Endothelial cell of umbilical vein (primary cell): ENCODE results near the gene KIF6. TPM values are rescaled to one million over a fixed set of nuclear protein-coding genes. Genes with fewer than 3 reads are reported as not detected.

Experiments used
- BruUV-seq: library from RNA; stranded (reverse); fragments of 400-500 nt; replicated peaks from 2 replicates; lab custom pipeline; 2021; lab: Mats Ljungman, UMichigan
- CTCF ChIA-PET: fragments of 300-600, 350-600 bp; sonication (Branson Sonifier 250); formaldehyde crosslinking; loops from one replicate; lab custom pipeline; 2021; ENCODE audit warnings: antibody characterized with exemption, inconsistent platforms; lab: Charles Lee
- POLR2A ChIA-PET: fragments of 300-600, 350-600 bp; sonication (Branson Sonifier 250); formaldehyde crosslinking; loops from one replicate; lab custom pipeline; 2021; ENCODE audit warnings: antibody characterized with exemption, inconsistent platforms; lab: Charles Lee
- DNase-seq: peaks from one replicate; pipeline ENCODE4 v3.0.0-alpha.2; 2011; ENCODE audit warnings: low read depth, low spot score
- FAIRE-seq: peaks from 2 replicates; lab custom pipeline; 2011; peaks lifted over from hg19 to GRCh38; lab: Jason Lieb, UNC
- H2AFZ ChIP-seq: 2 replicates; pipeline ENCODE4 v1.6.0; 2012; ENCODE audit warnings: low read depth, low read length, control low read depth, inconsistent platforms
- H3K27ac ChIP-seq: 2 replicates; pipeline ENCODE4 v1.5.1; 2011; ENCODE audit warnings: low read depth, mild to moderate bottlenecking, control low read depth, low read length, moderate library complexity; ENCODE audit not compliant: insufficient read depth
- H3K27me3 ChIP-seq, 2 experiments: 2 replicates each; pipeline versions ENCODE4 v1.6.0 to v1.6.1; 2011; ENCODE audit warnings: low read length in 2 of 2, mixed read lengths in 1 of 2; ENCODE audit not compliant: control insufficient read depth in 2 of 2, insufficient read depth in 2 of 2
- H3K36me3 ChIP-seq, 2 experiments: 2 replicates in 1 of 2; 3 replicates in 1 of 2; pipeline ENCODE4 v1.5.1; 2011; ENCODE audit warnings: low read length in 2 of 2, mild to moderate bottlenecking in 1 of 2, moderate library complexity in 1 of 2; ENCODE audit not compliant: control insufficient read depth in 2 of 2, insufficient read depth in 2 of 2; ENCODE audit errors: extremely low read depth in 1 of 2
- H3K4me1 ChIP-seq: 3 replicates; pipeline ENCODE4 v1.5.1; 2011; ENCODE audit warnings: mild to moderate bottlenecking, low read length; ENCODE audit not compliant: control insufficient read depth, insufficient read depth; ENCODE audit errors: extremely low read depth
- H3K4me2 ChIP-seq: 2 replicates; pipeline ENCODE4 v1.6.1; 2011; ENCODE audit warnings: low read length, control low read depth, mixed read lengths; ENCODE audit not compliant: insufficient read depth
- H3K4me3 ChIP-seq, 3 experiments: fragments of 200-600 bp in 1 of 3; sonication (generic), shearing (Covaris generic) in 1 of 3; replicated peaks in 1 of 3; 2 replicates each; pipeline ENCODE4 v1.5.1; 2011 to 2016; ENCODE audit warnings: control low read depth in 3 of 3, low read length in 3 of 3, mild to moderate bottlenecking in 2 of 3, inconsistent platforms in 1 of 3, low read depth in 1 of 3, moderate library complexity in 1 of 3; ENCODE audit not compliant: insufficient read depth in 1 of 3
- H3K79me2 ChIP-seq: 2 replicates; pipeline ENCODE4 v1.6.0; 2012; ENCODE audit warnings: low read length, inconsistent platforms; ENCODE audit not compliant: control insufficient read depth, insufficient read depth
- H3K9ac ChIP-seq: replicated peaks from 2 replicates; pipeline ENCODE3; 2011; ENCODE audit warnings: low read length, control low read depth; ENCODE audit not compliant: insufficient read depth; ENCODE audit errors: extremely low read depth
- H3K9me1 ChIP-seq: replicated peaks from 3 replicates; pipeline ENCODE4 v1.6.0; 2011; ENCODE audit warnings: mild to moderate bottlenecking, low read length; ENCODE audit not compliant: control insufficient read depth, insufficient read depth; ENCODE audit errors: extremely low read depth
- H3K9me3 ChIP-seq: replicated peaks from 2 replicates; pipeline ENCODE4 v1.5.1; 2012; ENCODE audit warnings: low read length, inconsistent platforms; ENCODE audit not compliant: control insufficient read depth, insufficient read depth
- H4K20me1 ChIP-seq: replicated peaks from 2 replicates; pipeline ENCODE3; 2011; ENCODE audit warnings: mild to moderate bottlenecking, low read length; ENCODE audit not compliant: control insufficient read depth, insufficient read depth; ENCODE audit errors: extremely low read depth
- CTCF ChIP-seq, 2 donors: IDR thresholded peaks; 1 replicate in 1 of 2; 2 replicates in 1 of 2; pipeline ENCODE4 v1.5.1; 2011; ENCODE audit warnings: low read length in 2 of 2, mild to moderate bottlenecking in 2 of 2, moderate library complexity in 2 of 2, control low read depth in 1 of 2, inconsistent platforms in 1 of 2, low read depth in 1 of 2; ENCODE audit not compliant: insufficient read depth in 1 of 2; ENCODE audit errors: extremely low read depth in 1 of 2
- EZH2 ChIP-seq: IDR thresholded peaks from 2 replicates; pipeline ENCODE4 v1.6.1; 2012; ENCODE audit warnings: borderline replicate concordance, low read depth, mild to moderate bottlenecking, moderate library complexity, low read length, inconsistent platforms; ENCODE audit not compliant: severe bottlenecking
- FOS ChIP-seq: IDR thresholded peaks from 2 replicates; pipeline ENCODE4 v1.6.1; 2011; ENCODE audit warnings: mild to moderate bottlenecking, low read length, moderate library complexity, borderline replicate concordance; ENCODE audit not compliant: insufficient read depth
- GATA2 ChIP-seq: IDR thresholded peaks from 2 replicates; pipeline ENCODE4 v1.7.0; 2011; ENCODE audit warnings: low read depth, mild to moderate bottlenecking, moderate library complexity, mixed read lengths, low read length; ENCODE audit not compliant: insufficient read length, insufficient read depth
- JUN ChIP-seq: IDR thresholded peaks from 2 replicates; pipeline ENCODE4 v1.6.1; 2011; ENCODE audit warnings: borderline replicate concordance, low read depth; ENCODE audit not compliant: insufficient read length, insufficient read depth
- MYC ChIP-seq: IDR thresholded peaks from one replicate; pipeline ENCODE4 v1.6.1; 2011; ENCODE audit warnings: mild to moderate bottlenecking, low read depth, low read length
- POLR2A ChIP-seq: IDR thresholded peaks from 2 replicates; pipeline ENCODE4 v1.6.1; 2012; ENCODE audit warnings: low read depth, mild to moderate bottlenecking, control low read depth, low read length
- POLR2AphosphoS5 ChIP-seq: IDR thresholded peaks from 2 replicates; pipeline ENCODE4 v1.6.1; 2012; ENCODE audit warnings: low read depth, mild to moderate bottlenecking, control low read depth, low read length, moderate library complexity; ENCODE audit not compliant: insufficient read depth
- dilution Hi-C: fragments of 300-500 bp; cut with MboI; formaldehyde crosslinking; loops from one replicate; pipeline ENCODE4 v1.15.0; 2019; ENCODE audit warnings: low sequenced_read_pairs; ENCODE audit not compliant: extremely low pct_ligation_motif_present
- intact Hi-C: fragments of 100-400 bp; cut with micrococcal nuclease; formaldehyde crosslinking; loops from one replicate; pipeline ENCODE4 v1.10.0; 2022
- polyA plus RNA-seq, 4 experiments: library from polyadenylated mRNA; depleted of rRNA in 3 of 4; stranded (reverse) in 3 of 4; unstranded in 1 of 4; fragments of >200 nt; gene quantifications; 2 replicates each; pipeline versions ENCODE4 v1.2.1 to v1.2.3, GENCODE V29; 2011 to 2012; ENCODE audit warnings: missing spikeins in 1 of 4
- total RNA-seq: library from RNA; stranded (reverse); gene quantifications from 2 replicates; pipeline ENCODE4 v1.2.3, GENCODE V29; 2021
- TF ChIP-seq, protein P1 (sequence below): IDR thresholded peaks from 2 replicates; pipeline ENCODE4 v1.6.1; 2011; ENCODE audit not compliant: insufficient read depth, insufficient read length

Gene KIF6
- total and polyA plus RNA-seq, 2 donors (not counting 3 experiments of a cell fraction or from before 2014, with no cell fraction given): not detected

GRCh38 chr6:39561536-39562266, 163.5 kb downstream of the KIF6 start:
- intact Hi-C loops (no loop called here), dilution Hi-C loops (no loop called here)
- Histone ChIP-seq H2AFZ (no peak overlapping the region), H3K79me2 (no peaks in the 10 kb centered on the region), H4K20me1 (no peaks in the 10 kb centered on the region), H3K4me3 (no peak overlapping the region), H3K9me3 (no peaks in the 10 kb centered on the region), H3K27ac (no peak overlapping the region), H3K9ac (no peak overlapping the region), H3K27me3 (no peaks in the 10 kb centered on the region), H3K36me3 (no peaks in the 10 kb centered on the region), H3K9me1 (no peaks in the 10 kb centered on the region), H3K4me1 (no peaks in the 10 kb centered on the region), H3K4me2 (no peak overlapping the region)
- ChIA-PET CTCF (no interaction called here), POLR2A (no interaction called here)
- no TSS peak for BruUV-seq
- FAIRE-seq (no peak), DNase-seq (no peak)
- no peak for TF ChIP-seq MYC
- no peak for TF ChIP-seq POLR2A
- TF ChIP-seq, protein P1, sequence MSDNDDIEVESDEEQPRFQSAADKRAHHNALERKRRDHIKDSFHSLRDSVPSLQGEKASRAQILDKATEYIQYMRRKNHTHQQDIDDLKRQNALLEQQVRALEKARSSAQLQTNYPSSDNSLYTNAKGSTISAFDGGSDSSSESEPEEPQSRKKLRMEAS: no peak
- no peak for TF ChIP-seq JUN
- no peak for TF ChIP-seq POLR2AphosphoS5
- no peak for TF ChIP-seq EZH2
- no peak for TF ChIP-seq GATA2
- TF ChIP-seq FOS: no peak
- no peak for TF ChIP-seq CTCF (IDR thresholded peaks at IDR 0.05; ENCODE audit: extremely low read depth in 1 of 2, insufficient read depth in 1 of 2, low read depth in 1 of 2, low read length in 2 of 2)
